HG02759 (cell line): ENCODE data around the gene MTFMT.
"Not testable (repeated sequence)": the region's sequence is repeated elsewhere in the genome, so short reads cannot be mapped to it uniquely, and the experiment has no call there.

Experiments
- ATAC-seq: cut with Tn5 transposase; IDR thresholded peaks from one replicate; pipeline ENCODE4 v1.9.1; 2021; ENCODE audit warnings: mild to moderate bottlenecking, moderate library complexity; ENCODE audit not compliant: unreplicated experiment

The MTFMT gene

DNA sequence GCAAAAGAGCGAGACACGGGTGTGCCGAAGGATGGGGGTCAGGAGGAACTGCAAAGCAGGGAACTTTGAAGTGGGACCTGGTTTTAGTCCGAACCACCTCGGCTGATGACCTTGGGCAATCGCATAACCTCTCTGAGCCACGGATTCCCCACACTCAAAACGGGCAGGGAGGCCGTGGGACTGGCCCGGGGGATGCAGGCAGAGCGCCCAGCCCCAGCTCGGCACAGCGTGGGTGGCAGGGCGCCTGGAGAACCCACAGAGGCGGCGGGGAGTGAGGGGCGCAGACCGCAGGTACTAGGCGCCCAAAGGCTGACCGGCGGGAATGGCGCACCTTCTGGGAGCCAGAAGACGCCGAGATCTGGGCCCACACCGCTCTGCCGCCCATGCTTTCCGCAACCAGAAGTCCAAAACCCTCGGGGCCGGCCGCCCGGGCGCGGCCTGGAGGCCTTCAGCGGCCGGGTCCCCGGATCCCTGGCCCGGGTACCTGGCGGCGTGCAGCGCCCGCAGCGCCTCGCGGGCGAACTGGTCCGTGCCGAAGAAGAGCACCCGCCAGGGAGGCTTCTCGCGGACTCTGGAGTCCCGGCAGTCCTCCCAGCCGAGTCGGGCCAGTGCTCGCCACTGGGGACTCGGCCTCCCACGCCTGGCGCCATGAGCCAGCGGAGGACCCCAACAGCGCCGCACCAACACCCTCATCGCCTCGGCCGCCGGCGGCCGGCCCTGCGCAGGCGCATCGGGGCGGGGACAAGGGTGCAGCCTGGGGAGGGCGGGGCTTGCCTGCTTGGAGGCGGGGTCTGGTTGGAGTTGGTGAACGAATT lies at the start of gene MTFMT:
Gene MTFMT, minus strand, starts transcription at position 719 of the 815 bp plus-strand sequence. Its CDS starts 26 bp downstream, at position 693.
- ATAC-seq = peak; percentile 85

DNA sequence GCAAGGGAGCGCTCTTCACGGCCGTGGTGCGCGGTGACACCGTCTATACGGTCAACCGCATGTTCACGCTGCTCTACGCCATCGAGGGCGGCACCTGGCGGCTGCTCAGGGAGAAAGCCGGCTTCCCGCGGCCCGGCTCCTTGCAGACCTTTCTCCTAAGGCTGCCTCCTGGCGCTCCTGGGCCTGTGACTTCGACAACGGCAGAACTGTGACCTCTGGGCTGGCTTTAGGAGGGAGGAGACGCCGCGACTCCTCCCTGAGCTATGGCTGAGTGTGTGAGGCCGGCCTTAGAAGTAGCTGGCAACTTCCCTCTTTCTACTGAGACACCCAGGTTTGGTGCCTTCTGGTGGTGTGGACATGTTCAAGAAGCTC lies 48.5 kb upstream of the MTFMT start:
- no peak for ATAC-seq

DNA sequence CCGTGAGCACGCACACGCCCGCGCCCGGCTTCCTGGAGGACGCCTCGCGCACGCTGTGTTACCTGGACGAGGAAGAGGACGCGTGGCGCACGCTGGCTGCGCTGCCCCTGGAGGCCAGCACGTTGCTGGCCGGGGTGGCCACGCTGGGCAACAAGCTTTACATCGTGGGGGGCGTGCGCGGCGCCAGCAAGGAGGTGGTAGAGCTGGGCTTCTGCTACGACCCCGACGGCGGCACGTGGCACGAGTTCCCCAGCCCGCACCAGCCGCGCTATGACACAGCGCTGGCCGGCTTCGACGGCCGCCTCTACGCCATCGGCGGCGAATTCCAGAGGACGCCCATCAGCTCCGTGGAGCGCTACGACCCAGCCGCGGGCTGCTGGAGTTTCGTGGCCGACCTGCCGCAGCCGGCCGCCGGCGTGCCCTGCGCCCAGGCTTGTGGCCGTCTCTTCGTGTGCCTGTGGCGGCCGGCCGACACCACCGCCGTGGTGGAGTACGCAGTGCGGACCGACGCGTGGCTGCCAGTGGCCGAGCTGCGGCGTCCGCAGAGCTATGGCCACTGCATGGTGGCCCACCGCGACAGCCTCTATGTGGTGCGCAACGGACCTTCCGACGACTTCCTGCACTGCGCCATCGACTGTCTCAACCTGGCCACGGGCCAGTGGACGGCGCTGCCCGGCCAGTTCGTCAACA lies 48.0 kb upstream of the MTFMT start:
- ATAC-seq = no peak

DNA sequence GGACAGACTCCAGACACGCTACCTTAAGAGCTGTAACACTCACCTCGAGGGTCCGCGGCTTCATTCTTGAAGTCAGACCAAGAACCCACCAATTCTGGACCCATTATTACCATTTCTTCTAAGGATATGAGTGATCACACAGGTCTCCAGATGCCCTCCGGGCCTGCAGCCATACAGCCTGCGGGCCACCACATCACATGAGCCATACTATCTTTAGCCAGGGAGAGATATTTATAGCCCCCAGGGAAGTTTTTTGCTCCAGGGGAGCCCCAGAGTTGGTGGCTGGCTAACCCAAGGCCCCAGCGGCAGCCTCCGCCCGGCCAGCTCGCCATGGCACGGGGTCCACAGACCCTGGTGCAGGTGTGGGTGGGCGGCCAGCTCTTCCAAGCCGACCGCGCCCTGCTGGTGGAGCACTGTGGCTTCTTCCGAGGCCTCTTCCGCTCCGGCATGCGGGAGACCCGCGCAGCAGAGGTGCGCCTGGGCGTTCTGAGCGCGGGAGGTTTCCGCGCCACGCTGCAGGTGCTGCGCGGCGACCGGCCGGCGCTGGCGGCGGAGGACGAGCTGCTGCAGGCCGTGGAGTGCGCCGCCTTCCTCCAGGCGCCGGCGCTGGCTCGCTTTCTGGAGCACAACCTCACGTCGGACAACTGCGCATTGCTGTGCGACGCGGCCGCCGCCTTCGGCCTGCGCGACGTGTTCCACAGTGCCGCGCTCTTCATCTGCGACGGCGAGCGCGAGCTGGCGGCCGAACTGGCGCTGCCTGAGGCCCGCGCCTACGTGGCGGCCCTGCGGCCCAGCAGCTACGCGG lies 47.2 kb upstream of the MTFMT start, which contains the start of gene KBTBD13:
Gene KBTBD13, plus strand, starts transcription at position 261 of the 805 bp plus-strand sequence. Its CDS starts 70 bp downstream, at position 331.
- no peak for ATAC-seq

DNA sequence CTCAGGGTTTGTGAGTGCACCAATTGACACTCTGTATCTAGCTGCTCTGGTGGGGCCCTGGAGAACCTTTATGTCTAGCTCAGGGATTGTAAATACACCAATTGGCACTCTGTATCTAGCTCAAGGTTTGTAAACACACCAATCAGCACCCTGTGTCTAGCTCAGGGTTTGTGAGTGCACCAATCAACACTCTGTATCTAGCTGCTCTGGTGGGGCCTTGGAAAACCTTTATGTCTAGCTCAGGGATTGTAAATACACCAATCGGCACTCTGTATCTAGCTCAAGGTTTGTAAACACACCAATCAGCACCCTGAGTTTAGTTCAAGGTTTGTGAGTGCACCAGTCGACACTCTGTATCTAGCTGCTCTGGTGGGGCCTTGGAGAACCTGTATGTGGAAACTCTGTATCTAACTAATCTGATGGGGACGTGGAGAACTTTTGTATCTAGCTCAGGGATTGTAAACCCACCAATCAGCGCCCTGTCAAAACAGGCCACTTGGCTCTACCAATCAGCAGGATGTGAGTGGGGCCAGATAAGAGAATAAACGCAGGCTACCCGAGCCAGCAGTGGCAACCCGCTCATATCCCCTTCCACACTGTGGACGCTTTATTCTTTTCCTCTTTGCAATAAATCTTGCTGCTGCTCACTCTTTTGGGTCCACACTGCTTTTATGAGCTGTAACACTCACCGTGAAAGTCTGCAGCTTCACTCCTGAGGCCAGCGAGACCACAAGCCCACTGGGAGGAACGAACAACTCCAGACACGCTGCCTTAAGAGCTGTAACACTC lies 46.4 kb upstream of the MTFMT start:
- not testable (repeated sequence) for ATAC-seq

DNA sequence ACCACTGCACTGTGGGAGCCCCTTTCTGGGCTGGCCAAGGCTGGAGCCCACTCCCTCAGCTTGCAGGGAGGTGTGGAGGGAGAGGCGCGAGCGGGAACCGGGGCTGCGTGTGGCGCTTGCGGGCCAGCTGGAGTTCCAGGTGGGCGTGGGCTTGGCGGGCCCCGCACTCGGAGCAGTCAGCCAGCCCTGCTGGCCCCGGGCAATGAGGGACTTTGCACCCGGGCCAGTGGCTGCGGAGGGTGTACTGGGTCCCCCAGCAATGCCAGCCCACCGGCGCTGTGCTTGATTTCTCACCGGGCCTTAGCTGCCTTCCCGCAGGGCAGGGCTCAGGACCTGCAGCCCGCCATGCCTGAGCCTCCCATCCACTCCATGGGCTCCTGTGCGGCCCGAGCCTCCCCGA lies 45.5 kb upstream of the MTFMT start:
- ATAC-seq = not testable (repeated sequence)

DNA sequence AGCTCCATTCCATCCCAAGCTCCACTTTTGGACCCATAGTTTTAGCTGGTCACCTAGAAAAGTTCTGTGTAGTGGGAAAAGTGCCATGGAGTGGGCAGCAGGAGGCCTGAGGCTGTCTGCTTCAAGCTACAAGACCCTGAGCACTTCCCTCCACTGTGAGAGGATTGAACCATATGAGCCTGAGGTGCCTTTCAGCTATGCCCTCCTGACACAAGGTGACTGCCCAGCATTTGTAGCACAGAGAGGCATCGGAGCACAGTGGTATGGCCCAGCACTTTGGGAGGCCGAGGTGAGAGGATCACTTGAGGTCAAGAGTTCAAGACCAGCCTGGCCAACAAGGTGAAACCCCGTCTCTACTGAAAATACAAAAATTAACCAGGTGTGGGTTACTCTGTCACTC lies 43.2 kb upstream of the MTFMT start:
- ATAC-seq = no peak

DNA sequence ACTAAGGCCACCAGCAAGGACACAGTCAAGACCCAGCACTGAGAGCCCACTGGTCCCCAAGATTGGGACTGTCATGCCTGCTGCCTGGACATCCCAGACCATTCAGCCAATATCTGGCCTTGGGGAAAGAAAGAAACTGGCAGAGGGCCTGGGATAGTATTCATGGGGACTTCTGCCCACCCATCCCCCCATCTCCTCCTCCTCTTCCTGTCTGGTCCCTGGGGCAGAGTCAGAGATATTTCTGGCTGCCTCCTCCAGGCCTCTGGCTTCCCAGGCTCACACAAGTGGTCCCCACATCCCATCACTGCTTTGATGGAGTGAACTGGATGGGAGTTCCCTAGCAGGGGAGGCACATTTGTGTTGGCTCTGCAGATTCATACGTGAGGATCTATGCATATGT lies 42.6 kb upstream of the MTFMT start:
- ATAC-seq = no peak

DNA sequence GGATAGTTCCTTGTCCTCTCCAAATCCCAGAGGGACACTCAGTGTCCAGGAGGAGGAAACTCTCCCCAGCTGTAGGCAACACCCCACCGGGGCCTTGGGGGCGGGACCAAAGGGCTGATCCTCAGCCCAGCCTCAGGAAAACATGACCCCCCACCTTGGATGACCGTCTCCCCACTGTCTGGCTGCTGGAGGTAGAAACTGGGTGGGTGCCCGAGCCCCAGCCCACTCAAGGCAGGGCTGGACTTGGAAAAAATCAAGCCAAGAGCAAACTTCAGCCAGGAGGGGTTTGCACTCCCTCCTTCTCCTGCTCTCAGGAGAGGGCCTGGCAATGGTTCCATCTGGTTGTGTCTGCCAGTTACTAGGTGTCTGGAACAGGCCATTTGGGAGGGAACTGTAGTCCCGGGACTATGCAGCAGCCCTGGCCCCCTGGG lies 42.0 kb upstream of the MTFMT start:
- no peak for ATAC-seq

DNA sequence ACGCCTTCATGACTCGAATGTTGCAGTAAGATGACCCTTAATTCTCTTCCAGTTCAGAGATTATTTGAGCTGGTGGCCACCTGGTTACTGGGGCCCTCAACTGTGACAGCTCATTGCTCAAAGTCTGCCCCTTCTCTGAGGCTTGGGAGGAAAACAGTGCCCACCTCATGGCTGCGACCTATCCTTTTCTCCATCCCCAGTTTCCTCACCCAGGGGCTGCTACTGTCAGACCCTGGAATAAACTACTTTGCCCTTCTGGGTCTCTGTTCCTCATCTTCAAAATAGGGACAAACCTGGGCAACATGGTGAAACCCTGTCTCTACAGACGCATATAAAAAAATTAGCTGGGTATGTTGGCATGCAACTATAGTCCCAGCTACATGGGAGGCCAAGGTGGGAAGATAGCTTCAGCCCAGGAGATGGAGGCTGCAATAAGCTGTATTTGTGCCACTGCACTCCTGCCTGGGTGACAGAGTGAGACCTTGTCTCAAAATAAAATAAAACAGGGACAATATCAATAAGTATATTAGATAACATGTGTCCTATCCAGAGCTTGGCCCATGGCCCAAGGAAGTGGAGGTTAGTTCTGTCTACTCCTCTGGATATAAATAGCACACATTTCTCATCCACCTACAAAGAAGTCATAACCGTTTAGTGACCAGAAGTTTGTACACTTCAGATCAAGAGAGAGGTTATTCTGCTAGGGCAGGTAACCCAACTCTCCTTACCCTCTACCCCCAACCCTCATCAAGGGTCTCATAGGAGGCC lies 40.5 kb upstream of the MTFMT start:
- ATAC-seq = no peak

DNA sequence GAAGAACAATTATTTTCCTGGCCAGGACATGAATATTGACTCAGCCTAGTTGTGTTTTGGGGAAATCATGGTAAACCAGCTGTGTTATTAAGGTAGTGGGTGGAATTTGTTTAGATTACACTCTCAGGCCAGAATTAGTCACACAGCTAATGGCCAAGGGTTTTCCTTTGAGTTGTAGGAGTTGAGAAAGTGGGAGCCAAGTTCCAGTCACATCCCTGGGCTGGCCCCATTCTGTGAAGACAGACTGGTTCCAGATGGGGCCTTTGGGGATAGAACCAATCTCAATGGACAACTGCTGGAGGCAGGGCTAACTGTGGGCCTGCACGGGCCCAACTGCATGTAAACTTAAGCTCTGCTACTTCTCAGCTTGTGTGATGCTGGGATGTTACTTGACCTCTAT lies 39.7 kb upstream of the MTFMT start:
- ATAC-seq = no peak

DNA sequence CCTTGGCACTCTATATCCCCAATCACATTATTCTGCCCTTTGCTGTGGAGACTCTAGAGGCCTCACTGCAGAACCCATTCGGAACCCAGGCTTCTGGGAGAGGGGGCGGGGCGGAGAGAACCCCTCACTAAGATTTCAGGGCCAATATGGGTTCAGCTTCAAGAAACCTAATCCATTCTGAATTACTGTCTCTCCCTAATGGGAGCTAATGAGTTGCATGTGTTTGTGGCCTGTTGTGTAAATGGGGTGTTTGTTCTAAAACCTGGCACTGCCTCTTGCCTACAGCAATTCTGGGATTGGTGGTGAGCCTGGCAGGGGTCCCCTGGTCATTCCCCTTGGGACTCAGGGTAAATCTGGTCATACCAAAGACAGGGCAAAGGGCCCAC lies 39.0 kb upstream of the MTFMT start:
- ATAC-seq = no peak

DNA sequence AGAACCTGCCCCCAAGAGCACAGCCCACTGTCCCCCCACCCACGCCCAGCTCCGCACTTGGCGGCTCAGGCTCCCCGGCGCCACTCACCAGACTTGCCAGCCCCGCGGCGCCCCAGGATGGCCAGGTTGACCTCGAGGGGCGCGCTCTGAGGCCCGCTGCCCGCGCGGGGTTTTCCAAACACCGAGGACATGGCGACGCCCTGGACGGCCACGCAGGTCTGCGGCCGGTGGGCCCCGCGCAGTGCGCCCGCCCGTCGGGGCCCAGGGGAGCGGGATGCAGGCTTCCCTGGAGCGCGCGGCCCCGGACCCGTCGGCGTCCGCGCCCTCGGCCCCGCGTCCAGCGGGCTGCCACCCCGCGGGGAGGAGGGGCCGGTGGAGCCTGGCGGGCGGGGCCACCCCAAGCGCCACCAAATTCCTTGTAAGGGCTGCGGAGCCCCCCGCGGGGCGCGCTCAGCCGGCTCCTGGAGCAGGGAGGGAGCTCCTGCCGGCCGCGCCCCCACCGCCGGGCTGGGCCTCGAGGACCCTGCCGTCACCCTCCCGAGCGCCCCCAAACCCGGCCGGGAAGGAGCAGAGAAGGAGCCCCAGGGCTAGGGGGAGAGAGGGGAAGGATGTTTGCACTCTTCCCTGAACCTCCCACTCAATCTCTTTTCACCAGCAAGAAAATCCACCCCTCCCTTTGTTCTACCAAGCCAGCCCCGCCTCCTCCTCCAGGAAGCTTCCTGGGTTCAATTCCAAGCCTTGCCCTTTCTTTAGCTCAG lies 38.4 kb upstream of the MTFMT start, which contains the start of gene RASL12:
Gene RASL12, minus strand, starts transcription at position 347 of the 758 bp plus-strand sequence. Its CDS starts 156 bp downstream, at position 191.
- no peak for ATAC-seq

DNA sequence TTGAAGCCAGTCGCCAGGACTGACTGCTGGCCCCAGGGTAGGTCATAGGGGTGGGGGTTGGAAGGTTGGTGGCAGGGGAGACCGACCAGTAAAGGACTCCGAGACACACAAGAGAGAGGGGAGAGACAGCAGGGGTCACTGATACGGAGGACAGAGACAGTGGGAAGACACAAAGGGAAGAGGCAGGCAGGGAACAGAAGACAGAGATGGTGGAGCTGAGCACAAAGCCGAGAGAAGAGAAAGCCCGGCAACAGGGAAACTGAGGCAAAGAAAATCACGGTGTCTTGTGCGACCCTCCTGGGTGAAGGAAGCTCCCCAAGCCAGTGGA lies 37.8 kb upstream of the MTFMT start:
- ATAC-seq = no peak

DNA sequence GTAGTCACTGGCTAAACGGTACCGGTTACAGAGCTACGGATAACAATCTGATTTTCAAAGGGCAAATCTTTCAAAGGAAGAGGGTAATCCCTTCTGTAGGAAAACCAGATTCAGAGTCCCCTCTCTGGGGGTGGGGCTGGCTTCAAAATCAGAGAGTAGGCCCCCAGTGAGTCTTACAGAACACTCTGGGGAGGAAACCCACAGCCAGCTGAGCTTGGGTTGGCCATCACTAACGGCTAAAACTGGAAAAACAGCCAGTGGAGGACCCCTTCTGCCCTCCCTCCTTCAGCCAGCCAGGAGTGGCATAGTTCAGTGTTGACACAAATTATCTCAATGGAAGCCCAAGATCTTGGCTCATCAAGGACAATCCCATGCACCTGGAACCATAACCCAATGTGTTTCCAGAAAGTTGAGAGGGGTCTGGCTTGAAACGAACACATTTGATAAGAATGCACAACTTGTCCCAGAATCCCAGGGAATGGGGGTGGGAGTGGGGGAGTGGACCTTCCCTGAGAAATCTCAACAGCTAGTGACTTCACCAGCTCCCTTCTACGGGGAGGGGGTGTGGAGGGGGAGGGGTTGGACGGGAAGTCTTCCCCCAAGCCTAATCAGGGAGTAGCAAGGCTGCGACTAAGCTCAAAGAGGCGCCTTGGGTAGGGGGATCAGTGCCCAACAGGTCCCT lies 37.3 kb upstream of the MTFMT start:
- no peak for ATAC-seq

DNA sequence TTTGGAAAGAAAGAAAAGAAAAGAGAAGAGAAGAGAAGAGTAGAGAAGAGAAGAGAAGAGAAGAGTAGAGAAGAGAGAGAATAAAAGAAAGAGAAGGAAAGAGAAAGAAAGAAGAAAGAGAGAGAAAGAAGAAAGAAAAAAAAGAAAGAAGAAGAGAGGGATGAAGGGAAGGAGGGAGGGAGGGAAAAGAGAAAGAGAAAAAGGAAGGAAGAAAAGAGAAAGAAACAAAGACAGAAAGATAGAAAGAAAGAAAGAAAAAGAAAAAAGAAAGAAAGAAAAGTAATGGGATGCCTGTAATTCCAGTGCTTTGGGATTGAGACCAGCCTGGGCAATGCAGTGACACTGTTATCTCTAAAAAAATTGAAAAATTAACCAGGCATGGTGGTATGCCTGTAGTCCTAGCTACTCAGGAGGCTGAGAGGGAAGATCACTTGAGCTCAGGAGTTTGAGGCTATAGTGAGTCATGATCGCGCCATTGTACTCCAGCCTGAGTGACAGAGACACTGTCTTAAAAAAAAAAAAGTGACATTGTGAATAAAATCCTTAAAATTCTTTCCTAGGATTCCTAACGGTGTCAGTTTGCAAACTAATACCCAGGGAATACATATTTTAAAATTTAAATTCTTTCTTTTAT lies 36.7 kb upstream of the MTFMT start:
- no peak for ATAC-seq

DNA sequence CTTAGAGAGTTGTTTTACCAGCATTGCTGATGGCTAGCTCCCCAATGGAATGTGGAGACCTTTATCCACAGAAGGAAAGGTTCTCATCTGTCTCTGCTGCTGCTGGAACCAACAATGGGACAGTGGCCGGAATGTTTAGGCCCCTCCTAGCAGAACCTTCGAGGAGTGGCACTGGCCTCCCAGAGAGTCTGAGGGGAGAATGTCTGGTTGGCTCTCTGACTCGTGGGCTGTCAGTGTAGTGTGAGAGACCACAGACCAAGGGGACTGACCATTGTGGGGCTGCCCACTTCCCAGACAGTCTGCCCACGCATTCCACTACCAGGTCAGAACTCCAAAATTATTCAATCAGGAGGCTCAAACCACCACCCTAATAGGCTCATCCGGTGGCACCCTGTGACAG lies 33.3 kb upstream of the MTFMT start:
- ATAC-seq = no peak

DNA sequence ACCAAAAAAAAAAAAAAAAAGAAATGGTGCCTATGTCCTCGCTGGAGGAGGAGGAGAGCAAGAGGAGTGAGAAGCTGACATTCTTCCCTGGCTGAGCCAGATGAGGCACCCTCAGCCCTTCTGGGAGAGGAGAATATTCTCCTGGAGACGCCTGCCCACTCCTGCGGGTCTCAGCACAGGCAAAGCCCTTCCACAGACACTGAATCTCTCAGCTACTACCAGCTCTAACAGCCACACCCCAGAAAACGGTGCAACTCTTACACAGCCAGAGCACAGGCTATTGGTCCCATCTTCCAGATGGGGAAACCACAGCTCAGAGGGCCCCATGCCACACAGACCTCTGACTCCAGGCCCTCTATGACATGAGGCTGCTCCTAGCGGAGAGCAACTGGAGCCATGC lies 32.6 kb upstream of the MTFMT start:
- ATAC-seq = no peak
